Coronary artery (tissue), 2 donors: ENCODE data around the gene SKAP1.
"Not testable (repeated sequence)": the region's sequence is repeated elsewhere in the genome, so short reads cannot be mapped to it uniquely, and the experiment has no call there.

ENCODE experiments used
- DNase-seq: peaks from one replicate; pipeline ENCODE4 v3.0.0-alpha.2; 2017; ENCODE audit warnings: low spot score
- H3K27ac ChIP-seq, 2 donors: fragments of 200-600 bp; sonication (generic); one replicate each; pipeline ENCODE4 v1.5.1; 2016 to 2019
- H3K4me3 ChIP-seq: fragments of 200-600 bp; sonication (generic); 2 replicates; pipeline ENCODE4 v1.5.1; 2016; ENCODE audit warnings: mild to moderate bottlenecking, moderate library complexity
- CTCF ChIP-seq: fragments of 200-600 bp; sonication (generic); IDR thresholded peaks from one replicate; pipeline ENCODE4 v1.5.1; 2019; ENCODE audit warnings: antibody characterized with exemption

The SKAP1 gene

GRCh38 chr17:48412841-48413240 is 17.2 kb downstream of the SKAP1 start:
- H3K27ac ChIP-seq: no peak overlapping the region
- TF ChIP-seq CTCF: no peak
- no peak overlapping the region for H3K4me3 ChIP-seq
- no peak for DNase-seq

GRCh38 chr17:48410821-48411220 is 19.2 kb downstream of the SKAP1 start:
- not testable (repeated sequence) for H3K4me3 ChIP-seq, H3K27ac ChIP-seq, DNase-seq

GRCh38 chr17:48409607-48410006 is 20.4 kb downstream of the SKAP1 start:
- Histone ChIP-seq H3K27ac (no peak overlapping the region), H3K4me3 (no peak overlapping the region)
- TF ChIP-seq CTCF: no peak
- no peak for DNase-seq

GRCh38 chr17:48406936-48407567 is 23.0 kb downstream of the SKAP1 start:
- Histone ChIP-seq H3K27ac (no peak overlapping the region), H3K4me3 (no peak overlapping the region)
- no peak for DNase-seq
- no peak for TF ChIP-seq CTCF

- Histone ChIP-seq H3K27ac (no peak overlapping the region), H3K4me3 (no peak overlapping the region)
- DNase-seq: no peak
- no peak for TF ChIP-seq CTCF
Measured at GRCh38 chr17:48394821-48395220, 35.2 kb downstream of the SKAP1 start.

GRCh38 chr17:48393283-48393682 is 36.7 kb downstream of the SKAP1 start:
- no peak for DNase-seq
- TF ChIP-seq CTCF: no peak
- Histone ChIP-seq H3K4me3 (no peak overlapping the region), H3K27ac (no peak overlapping the region)

- DNase-seq: no peak
- Histone ChIP-seq H3K27ac (no peak overlapping the region), H3K4me3 (no peak overlapping the region)
- no peak for TF ChIP-seq CTCF
Measured at GRCh38 chr17:48392857-48393256, 37.2 kb downstream of the SKAP1 start.
